Subcutaneous adipose tissue (tissue), 4 donors: ENCODE measurements around the gene BCL2L2. TPM values are rescaled to one million over a fixed set of nuclear protein-coding genes. Genes with fewer than 3 reads are reported as not detected.

Experiments used
- total RNA-seq, 4 donors: library from RNA; depleted of rRNA; stranded (reverse); fragments of >200 nt; gene quantifications; one replicate each; pipeline ENCODE4 v1.1.0, GENCODE V29; 2016
- TF ChIP-seq, protein P1 (sequence below): fragments of 450-650 bp; IDR thresholded peaks from one replicate; pipeline ENCODE4 v1.5.1; 2016; ENCODE audit warnings: low read depth, mild to moderate bottlenecking, control low read depth, antibody characterized with exemption, moderate library complexity

The BCL2L2 gene
- total RNA-seq, 4 donors from 2014 or later: 32.1 to 75.9 (median 50.6) TPM

DNA sequence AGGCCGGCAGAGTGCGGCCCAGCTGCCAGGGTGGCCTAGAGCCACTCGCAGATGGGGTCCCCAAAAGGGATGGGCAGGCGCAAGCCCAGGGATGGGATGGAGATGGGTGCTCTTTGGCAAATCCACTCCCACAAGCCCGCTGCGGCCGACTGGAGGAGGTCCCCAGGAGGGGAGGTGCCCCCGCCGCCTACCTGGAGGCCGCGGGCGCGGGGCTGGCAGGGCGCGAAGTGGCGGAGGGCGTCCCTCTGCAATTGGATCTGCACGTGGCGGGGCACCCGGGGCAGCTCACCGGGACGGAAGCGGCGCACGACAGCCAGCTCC, 4.7 kb upstream of the BCL2L2 start:
- TF ChIP-seq, protein P1, sequence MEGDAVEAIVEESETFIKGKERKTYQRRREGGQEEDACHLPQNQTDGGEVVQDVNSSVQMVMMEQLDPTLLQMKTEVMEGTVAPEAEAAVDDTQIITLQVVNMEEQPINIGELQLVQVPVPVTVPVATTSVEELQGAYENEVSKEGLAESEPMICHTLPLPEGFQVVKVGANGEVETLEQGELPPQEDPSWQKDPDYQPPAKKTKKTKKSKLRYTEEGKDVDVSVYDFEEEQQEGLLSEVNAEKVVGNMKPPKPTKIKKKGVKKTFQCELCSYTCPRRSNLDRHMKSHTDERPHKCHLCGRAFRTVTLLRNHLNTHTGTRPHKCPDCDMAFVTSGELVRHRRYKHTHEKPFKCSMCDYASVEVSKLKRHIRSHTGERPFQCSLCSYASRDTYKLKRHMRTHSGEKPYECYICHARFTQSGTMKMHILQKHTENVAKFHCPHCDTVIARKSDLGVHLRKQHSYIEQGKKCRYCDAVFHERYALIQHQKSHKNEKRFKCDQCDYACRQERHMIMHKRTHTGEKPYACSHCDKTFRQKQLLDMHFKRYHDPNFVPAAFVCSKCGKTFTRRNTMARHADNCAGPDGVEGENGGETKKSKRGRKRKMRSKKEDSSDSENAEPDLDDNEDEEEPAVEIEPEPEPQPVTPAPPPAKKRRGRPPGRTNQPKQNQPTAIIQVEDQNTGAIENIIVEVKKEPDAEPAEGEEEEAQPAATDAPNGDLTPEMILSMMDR: no peak

DNA sequence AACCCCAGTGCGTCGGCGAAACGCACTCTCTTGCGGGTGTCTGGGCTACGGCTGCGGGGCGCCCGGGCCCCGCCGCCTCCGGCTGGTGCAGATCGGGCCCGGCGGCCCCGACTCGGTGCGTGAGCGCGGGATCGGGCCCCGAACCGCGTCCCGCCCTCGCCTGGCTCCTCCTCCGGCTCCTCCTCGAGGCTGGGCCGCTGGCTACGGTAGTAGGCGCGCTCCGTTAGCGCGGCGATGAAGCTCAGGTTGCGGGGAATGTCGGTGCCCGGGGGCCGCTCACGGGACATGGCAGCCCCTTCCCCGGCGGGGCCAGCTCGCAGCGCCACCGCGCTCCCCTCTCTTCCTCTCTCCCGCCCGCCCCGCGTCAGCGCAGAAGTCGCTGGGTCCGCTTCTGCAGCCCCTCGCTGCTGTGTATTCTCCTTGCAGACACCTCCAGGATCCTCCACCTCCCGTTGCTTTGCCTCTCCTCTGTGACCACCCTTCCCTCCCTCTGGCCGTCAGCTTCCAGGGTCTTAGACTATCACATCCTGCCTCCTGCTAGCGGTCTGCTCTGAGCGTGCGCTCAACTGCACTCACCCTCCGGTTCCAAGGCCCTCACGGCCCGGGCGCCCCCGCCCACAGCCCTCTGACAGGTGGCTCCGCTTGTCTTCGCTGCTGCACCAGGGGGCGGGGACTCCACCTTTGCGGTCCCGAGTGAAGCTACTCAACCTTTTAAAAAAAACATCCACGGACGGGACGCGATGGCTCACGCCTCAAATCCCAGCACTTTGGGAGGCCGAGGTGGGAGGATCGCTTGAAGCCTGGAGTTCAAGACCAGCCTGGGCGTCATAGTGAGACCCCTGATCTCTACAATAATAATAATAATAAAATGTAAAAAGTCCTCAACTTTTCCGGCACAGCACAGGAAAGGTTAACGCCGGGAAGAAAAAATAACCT, 4.1 kb upstream of the BCL2L2 start, which contains the start of gene PPP1R3E:
Gene PPP1R3E, minus strand, starts transcription at position 570 of the 936 bp plus-strand sequence. Its CDS starts 283 bp downstream, at position 287.
- TF ChIP-seq, protein P1: no peak

DNA sequence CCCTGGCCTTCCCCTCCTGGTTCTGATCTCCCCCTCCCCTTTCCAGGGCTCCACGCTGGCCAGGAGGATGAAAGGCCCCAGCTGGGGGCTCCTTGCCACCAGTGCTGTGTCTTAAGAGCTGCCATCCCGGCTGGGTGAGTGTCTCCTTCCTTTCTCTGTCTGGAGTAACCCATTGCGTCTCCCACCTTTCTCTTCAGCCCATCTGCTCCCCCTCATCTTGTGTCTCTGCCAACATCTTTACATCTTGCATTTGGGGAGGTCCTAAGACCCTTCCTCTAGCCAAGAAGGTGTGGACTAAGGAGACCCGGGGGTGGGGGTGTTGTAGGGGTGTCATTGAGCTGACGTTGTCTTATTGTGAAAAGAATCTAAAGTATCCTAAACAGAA, 505 bp downstream of the BCL2L2 start:
- TF ChIP-seq, protein P1: no peak

DNA sequence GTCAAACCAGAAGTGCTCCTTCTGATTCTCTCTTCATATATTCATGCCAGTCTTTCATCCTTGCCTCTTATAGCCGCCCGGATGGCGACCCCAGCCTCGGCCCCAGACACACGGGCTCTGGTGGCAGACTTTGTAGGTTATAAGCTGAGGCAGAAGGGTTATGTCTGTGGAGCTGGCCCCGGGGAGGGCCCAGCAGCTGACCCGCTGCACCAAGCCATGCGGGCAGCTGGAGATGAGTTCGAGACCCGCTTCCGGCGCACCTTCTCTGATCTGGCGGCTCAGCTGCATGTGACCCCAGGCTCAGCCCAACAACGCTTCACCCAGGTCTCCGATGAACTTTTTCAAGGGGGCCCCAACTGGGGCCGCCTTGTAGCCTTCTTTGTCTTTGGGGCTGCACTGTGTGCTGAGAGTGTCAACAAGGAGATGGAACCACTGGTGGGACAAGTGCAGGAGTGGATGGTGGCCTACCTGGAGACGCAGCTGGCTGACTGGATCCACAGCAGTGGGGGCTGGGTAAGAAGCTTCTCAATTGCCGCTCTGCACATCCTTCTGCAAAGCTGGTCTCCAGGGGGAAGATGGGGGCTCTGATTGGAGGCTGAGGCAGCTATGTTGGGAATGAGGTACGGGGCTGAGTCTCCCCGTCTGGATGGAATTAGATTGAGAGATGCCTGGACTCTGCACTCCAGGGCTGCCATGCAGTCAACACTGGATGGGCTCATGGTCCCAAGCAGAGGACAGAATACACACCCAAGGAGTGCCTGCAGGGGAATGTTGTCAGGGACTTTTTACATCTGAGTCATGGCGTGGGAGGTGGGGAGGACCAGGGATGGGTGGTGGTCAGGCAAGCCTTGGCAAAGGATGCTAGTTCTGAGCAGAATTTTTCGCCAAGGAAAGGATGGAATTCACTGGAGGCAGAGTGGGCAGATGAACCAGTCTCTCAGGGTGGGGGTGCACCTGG, 1.3 kb downstream of the BCL2L2 start:
- TF ChIP-seq, protein P1: no peak

DNA sequence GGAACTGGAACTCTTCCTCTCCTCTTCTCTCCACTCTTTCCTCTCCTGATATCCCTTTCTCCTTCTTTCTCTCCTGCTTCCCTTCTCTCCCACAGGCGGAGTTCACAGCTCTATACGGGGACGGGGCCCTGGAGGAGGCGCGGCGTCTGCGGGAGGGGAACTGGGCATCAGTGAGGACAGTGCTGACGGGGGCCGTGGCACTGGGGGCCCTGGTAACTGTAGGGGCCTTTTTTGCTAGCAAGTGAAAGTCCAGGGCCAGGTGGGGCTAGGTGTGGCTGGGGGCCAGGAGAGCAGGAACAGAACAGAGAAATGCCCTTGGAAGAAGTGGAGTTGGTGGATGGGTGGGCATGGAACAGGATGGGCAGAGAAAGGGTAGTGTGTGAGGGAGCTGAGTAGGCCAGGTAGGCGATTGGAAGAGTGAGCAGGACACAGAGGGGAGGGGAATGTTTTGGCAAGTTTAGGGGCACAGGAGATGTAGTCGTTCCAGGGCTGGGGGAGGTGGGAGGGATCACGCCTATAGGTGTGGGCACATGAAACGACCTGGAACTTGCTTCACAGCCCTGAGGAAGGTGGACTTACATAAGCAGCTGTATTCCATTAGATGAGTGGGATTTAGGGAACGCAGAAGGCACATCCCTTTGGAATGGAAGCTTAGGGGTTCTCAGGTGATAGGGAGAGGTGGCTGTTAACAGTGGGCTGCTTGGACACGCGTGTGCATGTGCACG, 2.2 kb downstream of the BCL2L2 start:
- TF ChIP-seq, protein P1: no peak

DNA sequence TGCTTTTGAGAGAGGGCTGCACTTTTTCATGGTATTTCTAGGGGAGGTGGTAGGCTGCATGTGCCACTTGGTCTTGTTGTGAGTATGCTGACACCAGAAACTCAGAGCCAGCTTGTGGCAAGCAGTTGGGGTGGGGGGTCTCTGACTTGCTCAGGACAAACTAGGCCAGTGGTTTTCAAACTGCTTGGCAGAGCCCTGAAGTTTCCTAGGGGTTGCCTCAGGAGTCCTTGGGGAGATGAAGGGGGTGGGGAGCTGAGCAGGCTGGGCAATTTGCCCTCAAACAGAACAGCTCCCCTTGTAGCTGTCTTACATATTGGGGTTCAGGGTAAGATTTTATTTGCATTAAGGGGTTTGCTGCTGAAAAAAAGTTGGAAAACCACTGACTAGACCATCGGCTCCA, 3.9 kb downstream of the BCL2L2 start:
- TF ChIP-seq, protein P1: no peak
